Neural cell (in vitro differentiated cells): ENCODE results near the gene C19orf85. TPM values are rescaled to one million over a fixed set of nuclear protein-coding genes. Genes with fewer than 3 reads are reported as not detected.

Experiments used
- H2AFZ ChIP-seq: fragments of 200-600, 300-800 bp; sonication (generic), shearing (Covaris generic); 2 replicates; pipeline ENCODE4 v1.6.0; 2014; ENCODE audit warnings: low read depth, mild to moderate bottlenecking, antibody characterized with exemption, low read length, moderate library complexity
- H3F3A ChIP-seq: fragments of 200-600 bp; shearing (Covaris generic); 2 replicates; pipeline ENCODE4 v1.6.1; 2016; ENCODE audit warnings: mild to moderate bottlenecking, moderate library complexity, mixed read lengths, antibody characterized with exemption, low read length; ENCODE audit not compliant: insufficient read depth, poor library complexity, severe bottlenecking
- H3K27ac ChIP-seq: fragments of 200-600, 300-800 bp; sonication (generic), shearing (Covaris generic); 2 replicates; pipeline ENCODE4 v1.5.1; 2014; ENCODE audit warnings: mild to moderate bottlenecking, low read length, moderate library complexity
- H3K27me3 ChIP-seq: fragments of 300-800, 200-600 bp; sonication (generic), shearing (Covaris generic); 2 replicates; pipeline ENCODE4 v1.6.0; 2014; ENCODE audit warnings: mild to moderate bottlenecking, low read depth, low read length, moderate library complexity; ENCODE audit not compliant: insufficient read depth
- H3K36me3 ChIP-seq: fragments of 300-800, 200-600 bp; sonication (generic), shearing (Covaris generic); 2 replicates; pipeline ENCODE4 v1.5.1; 2014; ENCODE audit warnings: mild to moderate bottlenecking, antibody characterized with exemption, low read length, moderate library complexity; ENCODE audit not compliant: insufficient read depth
- H3K4me2 ChIP-seq: fragments of 300-800, 200-600 bp; sonication (generic), shearing (Covaris generic); 2 replicates; pipeline ENCODE4 v1.6.0; 2014; ENCODE audit warnings: mild to moderate bottlenecking, low read length
- H3K4me3 ChIP-seq: fragments of 300-800, 200-600 bp; sonication (generic), shearing (Covaris generic); 2 replicates; pipeline ENCODE4 v1.5.1; 2014; ENCODE audit warnings: mild to moderate bottlenecking, low read length, moderate library complexity
- H3K79me2 ChIP-seq: fragments of 200-600 bp; shearing (Covaris generic); replicated peaks from 2 replicates; pipeline ENCODE4 v1.6.0; 2014; ENCODE audit warnings: mild to moderate bottlenecking, low read length, moderate library complexity; ENCODE audit not compliant: insufficient read depth
- H3K9ac ChIP-seq: fragments of 300-800, 200-600 bp; sonication (generic), shearing (Covaris generic); 2 replicates; pipeline ENCODE4 v1.6.1; 2016; ENCODE audit warnings: mild to moderate bottlenecking, low read length, mixed read lengths
- H3K9me2 ChIP-seq: fragments of 200-600 bp; shearing (Covaris generic); 2 replicates; pipeline ENCODE4 v1.6.1; 2016; ENCODE audit warnings: mild to moderate bottlenecking, low read length, mixed read lengths; ENCODE audit not compliant: insufficient read depth
- H3K9me3 ChIP-seq: fragments of 200-600, 300-800 bp; sonication (generic), shearing (Covaris generic); 2 replicates; pipeline ENCODE4 v1.6.1; 2016; ENCODE audit warnings: mild to moderate bottlenecking, mixed run types, low read length, moderate library complexity, mixed read lengths
- H4K20me1 ChIP-seq: fragments of 200-600 bp; shearing (Covaris generic); 2 replicates; pipeline ENCODE4 v1.6.1; 2016; ENCODE audit warnings: mild to moderate bottlenecking, mixed run types; ENCODE audit not compliant: insufficient read depth
- CTCF ChIP-seq: fragments of 450-650 bp; IDR thresholded peaks from 2 replicates; pipeline ENCODE4 v1.5.1; 2014; ENCODE audit warnings: antibody characterized with exemption, mild to moderate bottlenecking, moderate library complexity; ENCODE audit not compliant: poor library complexity, severe bottlenecking
- EP300 ChIP-seq: fragments of 450-650 bp; conservative IDR thresholded peaks from 2 replicates; pipeline ENCODE4 v1.6.1; 2014; ENCODE audit warnings: antibody characterized with exemption, mild to moderate bottlenecking, moderate library complexity; ENCODE audit not compliant: poor library complexity, severe bottlenecking
- EZH2 ChIP-seq: fragments of 200-600, 300-800 bp; shearing (Covaris generic), sonication (generic); IDR thresholded peaks from 2 replicates; pipeline ENCODE4 v1.6.1; 2014; ENCODE audit warnings: antibody characterized with exemption, low read length, borderline replicate concordance, mild to moderate bottlenecking; ENCODE audit not compliant: insufficient read depth, poor library complexity, severe bottlenecking
- MXI1 ChIP-seq: fragments of 450-650 bp; conservative IDR thresholded peaks from 2 replicates; pipeline ENCODE4 v1.6.1; 2014; ENCODE audit warnings: antibody characterized with exemption, mild to moderate bottlenecking; ENCODE audit not compliant: poor library complexity, severe bottlenecking
- POLR2AphosphoS5 ChIP-seq: IDR thresholded peaks from 2 replicates; pipeline ENCODE4 v1.6.1; 2012
- RAD21 ChIP-seq: fragments of 450-650 bp; conservative IDR thresholded peaks from 2 replicates; pipeline ENCODE4 v1.6.1; 2014; ENCODE audit warnings: antibody characterized with exemption, mild to moderate bottlenecking, moderate library complexity
- REST ChIP-seq: IDR thresholded peaks from 2 replicates; pipeline ENCODE4 v1.6.1; 2012; ENCODE audit warnings: borderline replicate concordance
- SMC3 ChIP-seq: fragments of 450-650 bp; conservative IDR thresholded peaks from 2 replicates; pipeline ENCODE4 v1.6.1; 2014; ENCODE audit warnings: antibody characterized with exemption, mild to moderate bottlenecking, moderate library complexity; ENCODE audit not compliant: poor library complexity
- TAF1 ChIP-seq: IDR thresholded peaks from 2 replicates; pipeline ENCODE4 v1.6.1; 2012; ENCODE audit warnings: low read depth
- polyA plus RNA-seq: library from polyadenylated mRNA; depleted of rRNA; stranded (reverse); fragments of >200 nt; gene quantifications from 2 replicates; pipeline ENCODE4 v1.2.3, GENCODE V29; 2014

Gene C19orf85
- polyA plus RNA-seq, 1 donor from 2014 or later, result 0.19 TPM

GRCh38 chr19:55503502-55504251, 39.1 kb upstream of the C19orf85 start:
- Histone ChIP-seq H2AFZ (no peak overlapping the region), H3K9ac (no peak overlapping the region), H3K36me3 (no peaks in the 10 kb centered on the region), H3K79me2 (no peaks in the 10 kb centered on the region), H3K4me2 (no peak overlapping the region), H3F3A (no peaks in the 10 kb centered on the region), H3K27ac (peak overlapping the region; percentile 35), H3K27me3 (no peaks in the 10 kb centered on the region), H3K9me2 (no peaks in the 10 kb centered on the region), H3K9me3 (no peaks in the 10 kb centered on the region), H4K20me1 (no peaks in the 10 kb centered on the region), H3K4me3 (peak overlapping the region; percentile 61)
- TF ChIP-seq RAD21 (peak; percentile 83), REST (peak; percentile 6), CTCF (peak; percentile 89), MXI1 (peak; percentile 22), POLR2AphosphoS5 (peak; percentile 16), EZH2 (no peak), SMC3 (peak; percentile 80), EP300 (peak; percentile 22), TAF1 (no peak)

GRCh38 chr19:55503157-55503501, 38.6 kb upstream of the C19orf85 start:
- H3K79me2 ChIP-seq, result no peaks in the 10 kb centered on the region
- H3K9me2 ChIP-seq, result no peaks in the 10 kb centered on the region
- H3K36me3 ChIP-seq, result no peaks in the 10 kb centered on the region
- no peaks in the 10 kb centered on the region for H4K20me1 ChIP-seq
- no peak overlapping the region for H3K27ac ChIP-seq
- no peaks in the 10 kb centered on the region for H3K27me3 ChIP-seq
- H3K9ac ChIP-seq, result no peak overlapping the region
- no peak overlapping the region for H2AFZ ChIP-seq
- no peaks in the 10 kb centered on the region for H3F3A ChIP-seq
- no peak overlapping the region for H3K4me2 ChIP-seq
- TF ChIP-seq EP300 (no peak), TAF1 (no peak), CTCF (no peak), POLR2AphosphoS5 (no peak), MXI1 (no peak), REST (no peak)
- H3K9me3 ChIP-seq, result no peaks in the 10 kb centered on the region
- H3K4me3 ChIP-seq, result no peak overlapping the region
